HUES48 (cell line): ENCODE results near the gene OR1D2.

Experiments
- H3K27ac ChIP-seq: one replicate; pipeline ENCODE4 v1.7.0; 2013; ENCODE audit warnings: low read depth, low read length, inconsistent platforms
- H3K27me3 ChIP-seq: 2 replicates; pipeline ENCODE4 v1.6.1; 2013; ENCODE audit warnings: mild to moderate bottlenecking, low read length; ENCODE audit not compliant: control insufficient read depth, insufficient read depth
- H3K36me3 ChIP-seq: 2 replicates; pipeline ENCODE4 v1.6.1; 2013; ENCODE audit warnings: low read length; ENCODE audit not compliant: control insufficient read depth, insufficient read depth
- H3K4me1 ChIP-seq: 2 replicates; pipeline ENCODE4 v1.6.1; 2013; ENCODE audit warnings: mild to moderate bottlenecking, low read length; ENCODE audit not compliant: control insufficient read depth, insufficient read depth
- H3K4me3 ChIP-seq: 2 replicates; pipeline ENCODE4 v1.5.1; 2013; ENCODE audit warnings: mild to moderate bottlenecking, low read depth, low read length
- H3K9ac ChIP-seq: 2 replicates; pipeline ENCODE4 v1.6.1; 2013; ENCODE audit warnings: mild to moderate bottlenecking, low read depth, low read length, moderate library complexity
- H3K9me3 ChIP-seq: 2 replicates; pipeline ENCODE4 v1.6.1; 2013; ENCODE audit warnings: low read length; ENCODE audit not compliant: control insufficient read depth, insufficient read depth

OR1D2 gene

DNA sequence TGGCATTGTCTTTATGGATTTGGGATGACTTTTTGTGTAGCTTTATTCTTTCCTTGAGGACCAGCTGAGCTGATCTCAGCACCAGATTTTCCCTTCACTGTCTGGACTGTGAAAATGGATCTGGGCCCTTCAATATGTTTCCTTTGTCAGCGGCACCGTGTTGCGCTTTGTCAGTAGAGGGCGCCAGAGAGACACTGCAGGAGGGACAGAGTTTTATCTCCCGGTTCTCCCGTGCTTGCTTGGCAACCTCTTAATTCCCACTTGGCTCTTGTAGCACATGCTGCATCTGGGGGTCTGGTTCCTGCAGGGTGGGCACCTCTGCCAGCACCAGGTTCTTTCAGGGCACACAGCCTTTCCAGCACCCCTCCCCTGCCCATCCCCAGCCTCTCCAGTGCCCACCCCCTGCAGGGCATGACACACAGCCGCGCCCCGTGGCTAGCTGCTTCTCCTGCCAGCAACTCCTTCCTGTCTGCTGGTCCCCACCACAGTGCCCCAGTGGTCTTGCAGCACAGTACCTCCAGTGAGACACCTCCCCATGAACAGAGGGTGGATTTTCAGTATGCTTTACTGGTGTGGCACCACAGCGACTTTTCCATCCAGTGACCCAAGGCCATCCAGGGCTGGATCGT is 60.4 kb downstream of the OR1D2 start:
- Histone ChIP-seq H3K9ac (no peak overlapping the region), H3K4me3 (no peak overlapping the region), H3K27me3 (no peaks in the 10 kb centered on the region; the same call in 1 of the 2 replicates), H3K36me3 (no peaks in the 10 kb centered on the region), H3K27ac (no peak overlapping the region), H3K9me3 (peaks cover 19% of the 10 kb centered on the region), H3K4me1 (no peaks in the 10 kb centered on the region)

DNA sequence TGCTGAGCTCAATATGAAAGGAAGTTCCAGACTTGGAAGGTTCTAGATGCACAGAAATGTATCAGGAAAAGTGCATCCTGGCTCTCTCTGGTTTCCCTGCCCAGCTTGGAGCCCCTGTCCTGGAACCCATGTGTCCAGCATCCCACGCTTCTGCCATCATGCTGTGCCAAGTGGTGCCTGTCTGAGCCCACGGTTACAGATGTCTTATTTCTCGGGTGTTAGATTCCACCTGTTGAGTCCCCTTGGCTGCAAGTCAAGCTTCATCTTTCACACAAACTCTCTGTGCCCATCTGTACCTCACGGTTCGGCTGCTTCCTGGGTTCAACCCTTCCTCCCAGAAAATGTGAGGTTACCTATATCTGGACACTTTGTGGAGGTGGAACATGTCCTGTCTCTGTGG is 63.3 kb downstream of the OR1D2 start:
- Histone ChIP-seq H3K36me3 (0 out of 2 replicates have a peak, but pooled peaks cover under 1% of the 10 kb centered on the region), H3K4me3 (no peak overlapping the region), H3K27ac (no peak overlapping the region)

DNA sequence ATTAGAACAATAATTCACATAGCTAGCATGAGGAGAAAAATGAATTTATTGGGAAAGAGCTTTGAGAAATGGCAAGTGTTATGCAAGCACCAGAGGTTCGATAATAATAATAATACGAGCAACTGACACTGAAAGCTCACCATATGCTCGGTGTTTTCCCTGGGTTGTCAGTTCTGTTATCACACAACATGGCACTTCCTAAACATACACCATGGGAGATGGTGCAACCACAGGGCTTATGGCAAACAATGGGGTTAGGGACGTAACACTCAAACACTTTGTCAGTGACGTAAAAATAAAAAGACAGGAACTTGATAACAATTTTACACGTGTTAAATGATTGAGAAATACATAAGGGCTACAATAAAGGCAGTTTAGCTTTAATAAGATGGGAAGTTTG is 64.5 kb downstream of the OR1D2 start:
- Histone ChIP-seq H3K4me3 (no peak overlapping the region), H3K27me3 (no peaks in the 10 kb centered on the region; the same call in 1 of the 2 replicates), H3K9me3 (peaks cover 19% of the 10 kb centered on the region), H3K27ac (no peak overlapping the region), H3K36me3 (0 out of 2 replicates have a peak, but pooled peaks cover 9% of the 10 kb centered on the region), H3K9ac (no peak overlapping the region), H3K4me1 (no peaks in the 10 kb centered on the region)

More for the DNA sequence above, 63.3 kb downstream of the OR1D2 start:
- Histone ChIP-seq H3K27me3 (no peaks in the 10 kb centered on the region; the same call in 1 of the 2 replicates), H3K9ac (no peak overlapping the region), H3K9me3 (peaks cover 19% of the 10 kb centered on the region), H3K4me1 (no peaks in the 10 kb centered on the region)

DNA sequence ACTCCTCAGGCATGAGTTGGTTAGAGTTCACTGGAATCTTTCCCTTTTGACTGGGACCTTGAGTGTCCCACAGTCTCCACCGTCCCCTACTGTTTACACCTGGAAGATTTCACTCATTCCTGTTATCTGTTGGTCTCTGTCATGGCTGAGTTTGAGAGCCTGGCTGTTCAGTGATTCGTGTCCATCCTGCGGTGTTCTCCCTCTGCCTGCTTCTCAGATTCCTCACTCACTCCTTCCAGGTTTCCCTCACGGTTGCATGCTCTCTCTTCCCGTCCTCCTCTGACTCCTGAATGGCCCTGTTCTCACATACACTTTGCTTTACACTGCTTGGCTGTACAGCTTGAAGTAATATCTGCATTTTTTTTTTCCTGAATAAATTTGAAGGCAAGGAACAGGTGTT is 65.3 kb downstream of the OR1D2 start:
- H3K27me3 ChIP-seq: no peaks in the 10 kb centered on the region; the same call in 1 of the 2 replicates
- no peak overlapping the region for H3K27ac ChIP-seq

More for the DNA sequence above, 65.3 kb downstream of the OR1D2 start:
- Histone ChIP-seq H3K4me3 (no peak overlapping the region), H3K9ac (no peak overlapping the region), H3K9me3 (peaks cover 11% of the 10 kb centered on the region), H3K4me1 (no peaks in the 10 kb centered on the region), H3K36me3 (0 out of 2 replicates have a peak, but pooled peaks cover 10% of the 10 kb centered on the region)
